Measurements from ENCODE around the gene MRPL14. TPM values are rescaled to one million over a fixed set of nuclear protein-coding genes. Genes with fewer than 3 reads are reported as not detected.

Gene MRPL14
- polyA plus RNA-seq, 1 experiment, result 58.4 TPM

- Histone ChIP-seq H3K27me3 (ENCODE audit: control insufficient read depth, insufficient read depth, low read length) (no peaks in the 10 kb centered on the region), H3K36me3 (ENCODE audit: control insufficient read depth, insufficient read depth, low read length) (peaks cover 15% of the 10 kb centered on the region), H3K4me3 (ENCODE audit: low read depth, low read length) (no peak overlapping the region)
- TF ChIP-seq CTCF (IDR thresholded peaks at IDR 0.05; ENCODE audit: insufficient read depth, low read depth, low read length), result no peak
- POLR2A ChIA-PET, result no interaction called here
- DNase-seq (ENCODE audit: low read depth), result no peak
- CTCF ChIA-PET, result interaction anchor here (0.6 to 2.7 kb wide), 2 partner anchors 10 to 73 kb away, joined by 3 to 12 read pairs; no protein-coding TSS in a partner anchor
These were observed 17.1 kb downstream of the MRPL14 start for GRCh38 chr6:44110005-44110676.

- TF ChIP-seq CTCF (IDR thresholded peaks at IDR 0.05; ENCODE audit: insufficient read depth, low read depth, low read length), result no peak
- Histone ChIP-seq H3K36me3 (ENCODE audit: control insufficient read depth, insufficient read depth, low read length) (peaks cover 16% of the 10 kb centered on the region), H3K27me3 (ENCODE audit: control insufficient read depth, insufficient read depth, low read length) (no peaks in the 10 kb centered on the region), H3K4me3 (ENCODE audit: low read depth, low read length) (no peak overlapping the region)
- ChIA-PET CTCF (no interaction called here), POLR2A (no interaction called here)
- no peak for DNase-seq (ENCODE audit: low read depth)
These were observed 18.0 kb downstream of the MRPL14 start for GRCh38 chr6:44109212-44109611.

GRCh38 chr6:44108471-44108870, 18.8 kb downstream of the MRPL14 start:
- H3K36me3 ChIP-seq (ENCODE audit: control insufficient read depth, insufficient read depth, low read length), result peaks cover 13% of the 10 kb centered on the region
- no peak overlapping the region for H3K4me3 ChIP-seq (ENCODE audit: low read depth, low read length)
- POLR2A ChIA-PET, result no interaction called here
- no peaks in the 10 kb centered on the region for H3K27me3 ChIP-seq (ENCODE audit: control insufficient read depth, insufficient read depth, low read length)
- no peak for TF ChIP-seq CTCF (IDR thresholded peaks at IDR 0.05; ENCODE audit: insufficient read depth, low read depth, low read length)
- no peak for DNase-seq (ENCODE audit: low read depth)
- CTCF ChIA-PET, result interaction anchor here (1.3 kb wide), 1 partner anchor 9 kb away, joined by 3 read pairs; no protein-coding TSS in a partner anchor

- CTCF ChIA-PET, result interaction anchor here (1.1 to 2.7 kb wide), 3 partner anchors 8 to 44 kb away, joined by 3 to 15 read pairs (median 3); no protein-coding TSS in a partner anchor
- DNase-seq (ENCODE audit: low read depth), result no peak
- H3K27me3 ChIP-seq (ENCODE audit: control insufficient read depth, insufficient read depth, low read length), result no peaks in the 10 kb centered on the region
- H3K36me3 ChIP-seq (ENCODE audit: control insufficient read depth, insufficient read depth, low read length), result peaks cover 11% of the 10 kb centered on the region
- no peak for TF ChIP-seq CTCF (IDR thresholded peaks at IDR 0.05; ENCODE audit: insufficient read depth, low read depth, low read length)
- H3K4me3 ChIP-seq (ENCODE audit: low read depth, low read length), result no peak overlapping the region
- POLR2A ChIA-PET, result no interaction called here
These were observed 20.2 kb downstream of the MRPL14 start for GRCh38 chr6:44107017-44107416.

- no peak for DNase-seq (ENCODE audit: low read depth)
- ChIA-PET CTCF (interaction anchor here (0.6 to 2.7 kb wide), 4 partner anchors 9 to 232 kb away, joined by 3 to 15 read pairs (median 3); no protein-coding TSS in a partner anchor), POLR2A (no interaction called here)
- TF ChIP-seq CTCF (IDR thresholded peaks at IDR 0.05; ENCODE audit: insufficient read depth, low read depth, low read length), result no peak
- Histone ChIP-seq H3K36me3 (ENCODE audit: control insufficient read depth, insufficient read depth, low read length) (peaks cover 8% of the 10 kb centered on the region), H3K4me3 (ENCODE audit: low read depth, low read length) (no peak overlapping the region), H3K27me3 (ENCODE audit: control insufficient read depth, insufficient read depth, low read length) (no peaks in the 10 kb centered on the region)
These were observed 21.1 kb downstream of the MRPL14 start for GRCh38 chr6:44105993-44106740.
